Uterus (tissue), 2 donors: ENCODE measurements around the gene NT5DC2.

Experiments
- POLR2A ChIP-seq, 2 donors: fragments of 450-650 bp; IDR thresholded peaks; one replicate each; pipeline ENCODE4 v1.6.1; 2016; ENCODE audit warnings: antibody characterized with exemption in 2 of 2, mild to moderate bottlenecking in 1 of 2, moderate library complexity in 1 of 2
- TF ChIP-seq, protein P1 (sequence below), 4 experiments: fragments of 200-600 bp in 2 of 4; fragments of 450-650 bp in 2 of 4; sonication (generic) in 2 of 4; IDR thresholded peaks; one replicate each; pipeline ENCODE4 v1.5.1; 2016 to 2019; ENCODE audit warnings: antibody characterized with exemption in 4 of 4, mild to moderate bottlenecking in 2 of 4, moderate library complexity in 1 of 4

DNA sequence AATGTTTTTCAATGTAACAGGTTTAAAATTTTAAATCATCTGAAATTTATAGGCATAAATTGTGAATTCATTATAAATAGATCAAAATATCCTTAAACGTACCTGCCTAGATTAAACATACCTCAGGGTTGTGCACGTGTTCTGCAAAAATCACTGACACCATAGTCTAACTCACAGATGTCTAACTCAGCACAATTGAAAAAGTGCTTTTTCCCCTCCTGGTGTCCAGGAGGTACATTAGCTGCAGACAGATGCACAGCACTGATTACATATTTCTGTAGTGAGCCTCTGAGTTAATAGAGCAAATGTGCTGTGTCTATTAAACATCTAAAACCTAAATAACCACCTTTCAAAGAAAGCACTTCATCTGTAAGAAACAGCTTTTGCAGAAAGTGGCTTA lies 13.5 kb upstream of the NT5DC2 start:
- TF ChIP-seq POLR2A (IDR thresholded peaks at IDR 0.05): no peak
- TF ChIP-seq, protein P1, sequence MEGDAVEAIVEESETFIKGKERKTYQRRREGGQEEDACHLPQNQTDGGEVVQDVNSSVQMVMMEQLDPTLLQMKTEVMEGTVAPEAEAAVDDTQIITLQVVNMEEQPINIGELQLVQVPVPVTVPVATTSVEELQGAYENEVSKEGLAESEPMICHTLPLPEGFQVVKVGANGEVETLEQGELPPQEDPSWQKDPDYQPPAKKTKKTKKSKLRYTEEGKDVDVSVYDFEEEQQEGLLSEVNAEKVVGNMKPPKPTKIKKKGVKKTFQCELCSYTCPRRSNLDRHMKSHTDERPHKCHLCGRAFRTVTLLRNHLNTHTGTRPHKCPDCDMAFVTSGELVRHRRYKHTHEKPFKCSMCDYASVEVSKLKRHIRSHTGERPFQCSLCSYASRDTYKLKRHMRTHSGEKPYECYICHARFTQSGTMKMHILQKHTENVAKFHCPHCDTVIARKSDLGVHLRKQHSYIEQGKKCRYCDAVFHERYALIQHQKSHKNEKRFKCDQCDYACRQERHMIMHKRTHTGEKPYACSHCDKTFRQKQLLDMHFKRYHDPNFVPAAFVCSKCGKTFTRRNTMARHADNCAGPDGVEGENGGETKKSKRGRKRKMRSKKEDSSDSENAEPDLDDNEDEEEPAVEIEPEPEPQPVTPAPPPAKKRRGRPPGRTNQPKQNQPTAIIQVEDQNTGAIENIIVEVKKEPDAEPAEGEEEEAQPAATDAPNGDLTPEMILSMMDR (IDR thresholded peaks at IDR 0.05): no peak
